HepG2 (cell line): ENCODE measurements around the gene ADRM1. TPM values are rescaled to one million over a fixed set of nuclear protein-coding genes. Genes with fewer than 3 reads are reported as not detected.

Experiments
- ATAC-seq: fragments of 200-7000 bp; cut with Tn5 transposase; 3 replicates; pipeline ENCODE4 v1.9.1; 2020; ENCODE audit warnings: mild to moderate bottlenecking, moderate library complexity
- BruUV-seq: library from RNA; stranded (reverse); fragments of 400-500 nt; replicated peaks from 2 replicates; lab custom pipeline; 2021; lab: Mats Ljungman, UMichigan
- CTCF ChIA-PET: fragments of 300-600 bp; formaldehyde crosslinking; extraction: SDS; loops from one replicate; lab custom pipeline; 2021; ENCODE audit warnings: low total read pairs, inconsistent platforms, low intra/inter-chr PET ratio; lab: Yijun Ruan, JAX
- POLR2A ChIA-PET: fragments of 350-600 bp; sonication (Branson Sonifier 250); formaldehyde crosslinking; loops from one replicate; lab custom pipeline; 2020; ENCODE audit warnings: antibody characterized with exemption, inconsistent platforms; lab: Yijun Ruan, JAX
- DNase-seq: peaks from one replicate; pipeline ENCODE4 v3.0.0-alpha.2; 2015; ENCODE audit warnings: low spot score
- FAIRE-seq: peaks from 3 replicates; lab custom pipeline; 2011; peaks lifted over from hg19 to GRCh38; lab: Jason Lieb, UNC
- H2AFZ ChIP-seq: one replicate; pipeline ENCODE4 v1.6.1; 2011; ENCODE audit warnings: low read length, inconsistent platforms
- H3K27ac ChIP-seq: fragments of 300-600 bp; 3 replicates; pipeline ENCODE4 v1.8.0; 2011; ENCODE audit warnings: mixed run types, mild to moderate bottlenecking, mixed read lengths, low read length, inconsistent platforms; ENCODE audit not compliant: insufficient read depth; ENCODE audit errors: extremely low read length
- H3K27me3 ChIP-seq, 2 experiments: fragments of 200-600 bp in 1 of 2; 2 replicates in 1 of 2; 3 replicates in 1 of 2; pipeline versions ENCODE4 v1.6.0 to v1.8.0; 2011; ENCODE audit warnings: low read length in 2 of 2, mild to moderate bottlenecking in 2 of 2, moderate library complexity in 2 of 2, inconsistent platforms in 1 of 2; ENCODE audit not compliant: insufficient read depth in 2 of 2, control insufficient read depth in 1 of 2
- H3K36me3 ChIP-seq, 2 experiments: fragments of 200-600 bp in 1 of 2; replicated peaks in 1 of 2; 2 replicates in 1 of 2; 3 replicates in 1 of 2; pipeline versions ENCODE4 v1.5.1 to v1.8.0; 2011; ENCODE audit warnings: low read length in 2 of 2, inconsistent platforms in 1 of 2; ENCODE audit not compliant: insufficient read depth in 2 of 2, control insufficient read depth in 1 of 2
- H3K4me1 ChIP-seq: 2 replicates; pipeline ENCODE4 v1.5.1; 2012; ENCODE audit warnings: low read length, inconsistent platforms; ENCODE audit not compliant: insufficient read depth
- H3K4me2 ChIP-seq: 2 replicates; pipeline ENCODE4 v1.6.0; 2011; ENCODE audit warnings: low read depth, low read length, inconsistent platforms
- H3K4me3 ChIP-seq, 3 experiments: fragments of 200-600 bp in 1 of 3; sonication (generic), shearing (Covaris generic) in 1 of 3; replicated peaks in 1 of 3; 2 replicates each; pipeline ENCODE4 v1.5.1; 2011 to 2016; ENCODE audit warnings: low read length in 3 of 3, inconsistent platforms in 2 of 3, low read depth in 2 of 3, mild to moderate bottlenecking in 2 of 3, control low read depth in 1 of 3, mixed read lengths in 1 of 3; ENCODE audit not compliant: insufficient read depth in 1 of 3
- H3K79me2 ChIP-seq: one replicate; pipeline ENCODE4 v1.6.1; 2011; ENCODE audit warnings: low read length, inconsistent platforms; ENCODE audit not compliant: insufficient read depth
- H3K9ac ChIP-seq: 2 replicates; pipeline ENCODE4 v1.6.0; 2011; ENCODE audit warnings: mild to moderate bottlenecking, low read depth, low read length, inconsistent platforms; ENCODE audit not compliant: insufficient read depth
- H3K9me3 ChIP-seq: 2 replicates; pipeline ENCODE4 v1.5.1; 2012; ENCODE audit warnings: mild to moderate bottlenecking, low read length
- H4K20me1 ChIP-seq: 2 replicates; pipeline ENCODE4 v1.6.0; 2011; ENCODE audit warnings: inconsistent platforms, mild to moderate bottlenecking, low read length, moderate library complexity; ENCODE audit not compliant: insufficient read depth
- GFI1 ChIP-seq: sonication (generic); formaldehyde crosslinking; IDR thresholded peaks from 2 replicates; pipeline ENCODE4 v1.5.0; 2020; ENCODE audit warnings: missing genetic modification reagents, mild to moderate bottlenecking, borderline replicate concordance
- KLF9 ChIP-seq: IDR thresholded peaks from 2 replicates; pipeline ENCODE4 v1.6.1; 2016; ENCODE audit warnings: low read depth
- NFAT5 ChIP-seq: sonication (generic); formaldehyde crosslinking; IDR thresholded peaks from 2 replicates; pipeline ENCODE4 v1.4.0; 2020; ENCODE audit warnings: missing genetic modification reagents
- NR3C1 ChIP-seq: sonication (generic); formaldehyde crosslinking; IDR thresholded peaks from 2 replicates; pipeline ENCODE4 v1.4.0; 2020; ENCODE audit warnings: missing genetic modification reagents
- SP5 ChIP-seq: IDR thresholded peaks from 2 replicates; pipeline ENCODE4 v1.6.1; 2016; ENCODE audit warnings: low read depth, borderline replicate concordance
- ZNF225 ChIP-seq: sonication (generic); formaldehyde crosslinking; IDR thresholded peaks from 2 replicates; pipeline ENCODE4 v1.4.0; 2020; ENCODE audit warnings: mild to moderate bottlenecking, missing genetic modification reagents
- ZNF407 ChIP-seq: sonication (generic); formaldehyde crosslinking; IDR thresholded peaks from one replicate; pipeline ENCODE4 v1.5.1; 2020; ENCODE audit warnings: mild to moderate bottlenecking, missing genetic modification reagents; ENCODE audit errors: not compliant biosample characterization
- ZNF816 ChIP-seq: sonication (generic); formaldehyde crosslinking; IDR thresholded peaks from 2 replicates; pipeline ENCODE4 v1.8.0; 2022; ENCODE audit warnings: missing genetic modification reagents, mild to moderate bottlenecking, borderline replicate concordance
- WGBS: methylation state at CpG from one replicate; pipeline ENCODE4 v1.1.6; 2017; ENCODE audit warnings: low lambda C conversion rate; 5-methylcytosine and 5-hydroxymethylcytosine counted together
- in situ Hi-C: cut with HindIII; loops from 2 replicates; pipeline ENCODE4 v1.10.0; 2017; ENCODE audit warnings: low pct_unique_long_range_greater_than_20kb; ENCODE audit not compliant: extremely low pct_ligation_motif_present
- intact Hi-C: fragments of 100-400 bp; cut with micrococcal nuclease; formaldehyde crosslinking; loops from one replicate; pipeline ENCODE4 v1.10.0; 2022; ENCODE audit not compliant: unreplicated experiment
- polyA plus RNA-seq, 8 experiments: library from polyadenylated mRNA; depleted of rRNA in 3 of 8; stranded (reverse) in 7 of 8; unstranded in 1 of 8; fragments of >200 nt; fragmentation: Illumina TruSeq in 4 of 8; extraction: Trizol in 4 of 8; gene quantifications; 2 replicates each; pipeline versions ENCODE4 v1.2.1 to v1.2.3, GENCODE V29; 2011 to 2016; ENCODE audit warnings: low read depth in 4 of 8, missing spikeins in 1 of 8, mixed read lengths in 1 of 8; ENCODE audit not compliant: insufficient read depth in 1 of 8
- total RNA-seq, 5 experiments: library from RNA; depleted of rRNA; stranded (reverse); fragments of >200 nt; fragmentation: Illumina TruSeq; extraction: Trizol; gene quantifications; 2 replicates each; pipeline ENCODE4 v1.2.3, GENCODE V29; 2016; ENCODE audit warnings: low read depth in 1 of 5

Gene ADRM1
- total and polyA plus RNA-seq, 2 of the 13 experiments (the other 11 are each of a cell fraction or from before 2014, with no cell fraction given), result 92.9 to 154 TPM

GRCh38 chr20:62274332-62274950, 28.4 kb upstream of the ADRM1 start (continued):
- no peak for TF ChIP-seq NFAT5 (CRISPR knock-in tag)
- TF ChIP-seq SP5 (CRISPR knock-in tag), result no peak
- TF ChIP-seq ZNF225 (CRISPR knock-in tag), result no peak
- TF ChIP-seq NR3C1, result no peak
- TF ChIP-seq KLF9, result no peak
- no peak for TF ChIP-seq ZNF816 (CRISPR knock-in tag)

- Histone ChIP-seq H3K27me3 (no peaks in the 10 kb centered on the region), H3K79me2 (no peaks in the 10 kb centered on the region), H3K9me3 (no peaks in the 10 kb centered on the region), H3K27ac (no peak overlapping the region), H3K36me3 (peaks cover 54 to 71% of the 10 kb centered on the region in 2 experiments), H3K4me1 (no peaks in the 10 kb centered on the region), H4K20me1 (no peaks in the 10 kb centered on the region; the same call in 1 of the 2 replicates), H2AFZ (no peak overlapping the region), H3K9ac (no peak overlapping the region), H3K4me2 (no peak overlapping the region), H3K4me3 (no peak overlapping the region)
- no peak for FAIRE-seq
- BruUV-seq, result no TSS peak
- in situ Hi-C loops, result no loop called here
- ATAC-seq, result no peak
- intact Hi-C loops, result no loop called here
- POLR2A ChIA-PET, result no interaction called here
- no peak for DNase-seq
- CTCF ChIA-PET, result no interaction called here
- WGBS, result 95% methylated on average over 10 of the region's 10 CpGs
- no peak for TF ChIP-seq ZNF407 (CRISPR knock-in tag)
- no peak for TF ChIP-seq GFI1 (CRISPR knock-in tag)
Observed at GRCh38 chr20:62275219-62275618, 27.6 kb upstream of the ADRM1 start.
